Amniotic stem cell (primary cell): ENCODE results near the gene PATL2.
"Not testable (repeated sequence)": the region's sequence is repeated elsewhere in the genome, so short reads cannot be mapped to it uniquely, and the experiment has no call there.

Experiments used
- DNase-seq: peaks from one replicate; lab custom pipeline; 2025; lab: John Stamatoyannopoulos, UW

PATL2 gene

DNA sequence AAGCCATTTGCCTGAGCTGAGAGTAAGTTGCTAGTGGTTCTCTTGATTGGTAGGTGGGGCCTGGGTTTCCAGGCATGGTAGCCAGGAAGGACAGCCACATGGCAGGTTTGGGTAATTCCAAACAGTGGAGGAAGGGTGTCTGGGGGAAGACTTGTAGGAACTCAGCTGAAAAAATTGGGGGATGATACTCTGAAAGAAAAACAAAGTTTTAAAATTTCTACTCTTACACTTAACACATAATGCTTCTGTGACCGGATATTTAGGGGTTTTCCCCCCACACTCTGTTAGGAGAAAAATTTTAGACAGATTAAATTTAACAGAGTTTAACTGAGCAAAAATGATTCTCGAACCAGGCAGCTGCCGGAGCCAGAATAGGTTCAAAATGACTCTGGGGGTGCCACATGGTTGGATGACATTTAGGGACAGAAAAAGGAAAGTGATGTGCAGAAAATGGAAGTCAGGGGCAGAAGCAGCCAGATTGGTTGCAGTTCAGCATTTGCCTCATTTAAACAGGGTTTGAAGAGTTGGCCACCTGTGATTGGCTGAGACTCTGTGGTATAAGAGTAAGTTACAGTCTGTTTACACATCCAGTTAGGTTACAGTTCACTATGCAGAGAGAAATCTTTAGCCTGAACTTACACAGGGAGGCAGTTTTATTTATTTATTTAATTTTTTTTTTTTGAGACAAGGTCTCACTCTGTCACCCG is 8.3 kb upstream of the PATL2 start:
- no peak for DNase-seq

DNA sequence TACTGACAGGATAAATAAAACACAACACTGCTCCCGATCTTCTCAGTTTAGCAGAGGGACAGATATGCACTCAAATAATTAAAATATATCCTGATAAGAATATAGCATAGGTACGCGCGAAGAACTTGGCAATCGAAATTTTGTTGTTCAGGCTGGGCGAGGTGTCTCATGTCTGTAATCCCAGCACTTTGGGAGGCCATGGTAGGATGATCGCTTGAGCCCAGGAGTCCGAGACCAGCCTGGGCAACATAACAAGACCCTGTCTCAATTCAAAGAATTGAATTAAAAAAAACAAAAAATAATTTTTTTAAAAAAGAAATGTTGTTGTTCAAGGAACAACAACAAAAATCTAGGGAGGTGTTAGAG is 7.8 kb upstream of the PATL2 start:
- DNase-seq: no peak

DNA sequence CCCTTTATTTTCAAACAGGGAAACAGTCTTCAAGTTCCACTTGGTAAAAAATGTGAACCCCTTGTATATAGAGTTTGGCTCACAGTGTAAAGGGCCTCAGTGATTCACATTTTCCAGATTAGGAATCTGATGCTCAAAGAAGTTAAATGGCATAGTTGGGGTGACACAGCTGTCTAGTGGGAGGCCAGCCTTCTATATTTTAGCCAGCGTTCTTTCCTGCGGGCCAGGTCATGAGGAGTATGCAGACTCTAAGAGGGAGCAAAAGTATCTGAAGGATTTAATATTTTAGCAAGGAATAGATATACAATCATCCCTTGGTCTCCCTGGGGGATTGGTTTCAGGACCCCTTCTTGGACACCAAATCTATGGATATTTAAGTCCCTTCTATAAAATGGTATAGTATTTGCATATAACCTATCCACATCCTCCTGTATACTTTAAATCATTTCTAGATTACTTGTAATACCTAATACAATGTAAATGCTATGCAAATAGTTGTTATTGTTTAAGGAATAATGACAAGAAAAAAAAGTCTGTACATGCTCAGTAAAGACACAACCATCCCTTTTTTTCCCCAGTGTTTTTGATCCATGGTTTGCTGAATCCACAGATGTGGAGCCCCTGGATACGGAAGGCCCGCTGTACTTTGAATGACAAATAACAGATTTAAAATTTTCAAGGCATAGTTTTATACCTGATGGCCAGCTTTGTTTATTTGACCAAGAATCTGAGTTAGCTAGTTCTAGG is 7.2 kb upstream of the PATL2 start:
- no peak for DNase-seq

DNA sequence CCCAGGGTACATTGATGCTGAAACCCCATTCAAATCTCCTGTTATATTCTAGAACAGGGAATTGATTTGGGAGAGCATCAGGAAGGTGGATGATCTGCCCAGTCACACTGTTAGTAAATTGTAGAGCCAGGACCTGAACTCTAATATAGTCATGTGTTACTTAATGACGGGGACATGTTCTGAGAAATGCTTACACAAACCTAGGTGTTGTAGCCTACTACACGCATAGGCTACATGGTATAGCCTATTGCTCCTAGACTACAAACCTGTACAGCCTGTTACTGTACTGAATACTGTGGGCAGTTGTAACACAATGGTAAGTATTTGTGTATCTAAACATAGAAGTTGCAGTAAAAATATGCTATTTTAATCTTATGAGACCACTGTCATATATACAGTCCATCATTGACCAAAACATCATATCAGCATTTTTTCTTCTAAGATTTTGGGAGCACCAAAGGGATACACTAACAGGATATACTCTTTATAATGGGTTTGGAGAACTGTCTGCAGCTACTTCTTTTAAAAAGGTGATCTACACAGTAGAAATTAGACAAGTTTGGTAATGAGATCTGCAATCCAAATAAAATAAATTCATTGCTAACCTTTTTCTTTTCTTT is 6.0 kb upstream of the PATL2 start:
- no peak for DNase-seq

DNA sequence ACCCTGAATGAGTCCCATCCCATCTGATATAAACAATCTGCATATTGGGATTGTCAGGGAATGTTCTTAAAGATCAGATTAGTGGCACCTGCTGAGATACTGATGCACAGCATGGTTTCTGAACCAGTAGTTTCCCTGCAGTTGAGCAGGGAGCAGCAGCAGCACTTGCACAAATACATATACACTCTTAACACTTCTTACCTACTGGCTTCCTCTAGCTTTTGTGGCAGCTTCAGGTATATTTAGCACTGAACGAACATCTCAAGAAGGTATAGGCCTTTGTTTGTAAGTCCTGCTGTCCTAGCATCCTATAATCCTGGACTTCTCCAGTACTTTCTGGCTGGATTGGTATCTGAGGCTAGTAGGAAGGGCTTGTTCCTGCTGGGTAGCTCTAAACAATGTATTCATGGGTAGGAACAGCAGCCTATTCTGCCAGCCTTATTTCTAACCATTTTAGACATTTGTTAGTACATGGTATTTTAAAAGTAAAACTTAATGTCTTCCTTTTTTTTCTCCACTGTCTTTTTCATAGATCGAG is 4.7 kb upstream of the PATL2 start:
- DNase-seq: no peak

DNA sequence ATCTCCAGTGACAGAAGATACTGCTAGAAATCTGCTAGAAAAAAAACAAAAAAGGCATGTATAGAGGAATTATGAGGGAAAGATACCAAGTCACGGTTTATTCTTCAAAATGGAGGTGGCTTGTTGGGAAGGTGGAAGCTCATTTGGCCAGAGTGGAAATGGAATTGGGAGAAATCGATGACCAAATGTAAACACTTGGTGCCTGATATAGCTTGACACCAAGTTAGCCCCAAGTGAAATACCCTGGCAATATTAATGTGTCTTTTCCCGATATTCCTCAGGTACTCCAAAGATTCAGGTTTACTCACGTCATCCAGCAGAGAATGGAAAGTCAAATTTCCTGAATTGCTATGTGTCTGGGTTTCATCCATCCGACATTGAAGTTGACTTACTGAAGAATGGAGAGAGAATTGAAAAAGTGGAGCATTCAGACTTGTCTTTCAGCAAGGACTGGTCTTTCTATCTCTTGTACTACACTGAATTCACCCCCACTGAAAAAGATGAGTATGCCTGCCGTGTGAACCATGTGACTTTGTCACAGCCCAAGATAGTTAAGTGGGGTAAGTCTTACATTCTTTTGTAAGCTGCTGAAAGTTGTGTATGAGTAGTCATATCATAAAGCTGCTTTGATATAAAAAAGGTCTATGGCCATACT is 4.1 kb upstream of the PATL2 start:
- DNase-seq: no peak

DNA sequence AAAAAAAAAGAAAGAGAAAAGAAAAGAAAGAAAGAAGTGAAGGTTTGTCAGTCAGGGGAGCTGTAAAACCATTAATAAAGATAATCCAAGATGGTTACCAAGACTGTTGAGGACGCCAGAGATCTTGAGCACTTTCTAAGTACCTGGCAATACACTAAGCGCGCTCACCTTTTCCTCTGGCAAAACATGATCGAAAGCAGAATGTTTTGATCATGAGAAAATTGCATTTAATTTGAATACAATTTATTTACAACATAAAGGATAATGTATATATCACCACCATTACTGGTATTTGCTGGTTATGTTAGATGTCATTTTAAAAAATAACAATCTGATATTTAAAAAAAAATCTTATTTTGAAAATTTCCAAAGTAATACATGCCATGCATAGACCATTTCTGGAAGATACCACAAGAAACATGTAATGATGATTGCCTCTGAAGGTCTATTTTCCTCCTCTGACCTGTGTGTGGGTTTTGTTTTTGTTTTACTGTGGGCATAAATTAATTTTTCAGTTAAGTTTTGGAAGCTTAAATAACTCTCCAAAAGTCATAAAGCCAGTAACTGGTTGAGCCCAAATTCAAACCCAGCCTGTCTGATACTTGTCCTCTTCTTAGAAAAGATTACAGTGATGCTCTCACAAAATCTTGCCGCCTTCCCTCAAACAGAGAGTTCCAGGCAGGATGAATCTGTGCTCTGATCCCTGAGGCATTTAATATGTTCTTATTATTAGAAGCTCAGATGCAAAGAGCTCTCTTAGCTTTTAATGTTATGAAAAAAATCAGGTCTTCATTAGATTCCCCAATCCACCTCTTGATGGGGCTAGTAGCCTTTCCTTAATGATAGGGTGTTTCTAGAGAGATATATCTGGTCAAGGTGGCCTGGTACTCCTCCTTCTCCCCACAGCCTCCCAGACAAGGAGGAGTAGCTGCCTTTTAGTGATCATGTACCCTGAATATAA is 2.2 kb upstream of the PATL2 start:
- DNase-seq: peak; percentile 4

DNA sequence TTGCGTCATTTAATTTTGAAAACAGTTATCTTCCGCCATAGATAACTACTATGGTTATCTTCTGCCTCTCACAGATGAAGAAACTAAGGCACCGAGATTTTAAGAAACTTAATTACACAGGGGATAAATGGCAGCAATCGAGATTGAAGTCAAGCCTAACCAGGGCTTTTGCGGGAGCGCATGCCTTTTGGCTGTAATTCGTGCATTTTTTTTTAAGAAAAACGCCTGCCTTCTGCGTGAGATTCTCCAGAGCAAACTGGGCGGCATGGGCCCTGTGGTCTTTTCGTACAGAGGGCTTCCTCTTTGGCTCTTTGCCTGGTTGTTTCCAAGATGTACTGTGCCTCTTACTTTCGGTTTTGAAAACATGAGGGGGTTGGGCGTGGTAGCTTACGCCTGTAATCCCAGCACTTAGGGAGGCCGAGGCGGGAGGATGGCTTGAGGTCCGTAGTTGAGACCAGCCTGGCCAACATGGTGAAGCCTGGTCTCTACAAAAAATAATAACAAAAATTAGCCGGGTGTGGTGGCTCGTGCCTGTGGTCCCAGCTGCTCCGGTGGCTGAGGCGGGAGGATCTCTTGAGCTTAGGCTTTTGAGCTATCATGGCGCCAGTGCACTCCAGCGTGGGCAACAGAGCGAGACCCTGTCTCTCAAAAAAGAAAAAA is 1.4 kb upstream of the PATL2 start:
- peak; percentile 30 for DNase-seq

DNA sequence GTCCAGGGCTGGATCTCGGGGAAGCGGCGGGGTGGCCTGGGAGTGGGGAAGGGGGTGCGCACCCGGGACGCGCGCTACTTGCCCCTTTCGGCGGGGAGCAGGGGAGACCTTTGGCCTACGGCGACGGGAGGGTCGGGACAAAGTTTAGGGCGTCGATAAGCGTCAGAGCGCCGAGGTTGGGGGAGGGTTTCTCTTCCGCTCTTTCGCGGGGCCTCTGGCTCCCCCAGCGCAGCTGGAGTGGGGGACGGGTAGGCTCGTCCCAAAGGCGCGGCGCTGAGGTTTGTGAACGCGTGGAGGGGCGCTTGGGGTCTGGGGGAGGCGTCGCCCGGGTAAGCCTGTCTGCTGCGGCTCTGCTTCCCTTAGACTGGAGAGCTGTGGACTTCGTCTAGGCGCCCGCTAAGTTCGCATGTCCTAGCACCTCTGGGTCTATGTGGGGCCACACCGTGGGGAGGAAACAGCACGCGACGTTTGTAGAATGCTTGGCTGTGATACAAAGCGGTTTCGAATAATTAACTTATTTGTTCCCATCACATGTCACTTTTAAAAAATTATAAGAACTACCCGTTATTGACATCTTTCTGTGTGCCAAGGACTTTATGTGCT is 721 bp upstream of the PATL2 start:
- DNase-seq: peak; percentile 24

DNA sequence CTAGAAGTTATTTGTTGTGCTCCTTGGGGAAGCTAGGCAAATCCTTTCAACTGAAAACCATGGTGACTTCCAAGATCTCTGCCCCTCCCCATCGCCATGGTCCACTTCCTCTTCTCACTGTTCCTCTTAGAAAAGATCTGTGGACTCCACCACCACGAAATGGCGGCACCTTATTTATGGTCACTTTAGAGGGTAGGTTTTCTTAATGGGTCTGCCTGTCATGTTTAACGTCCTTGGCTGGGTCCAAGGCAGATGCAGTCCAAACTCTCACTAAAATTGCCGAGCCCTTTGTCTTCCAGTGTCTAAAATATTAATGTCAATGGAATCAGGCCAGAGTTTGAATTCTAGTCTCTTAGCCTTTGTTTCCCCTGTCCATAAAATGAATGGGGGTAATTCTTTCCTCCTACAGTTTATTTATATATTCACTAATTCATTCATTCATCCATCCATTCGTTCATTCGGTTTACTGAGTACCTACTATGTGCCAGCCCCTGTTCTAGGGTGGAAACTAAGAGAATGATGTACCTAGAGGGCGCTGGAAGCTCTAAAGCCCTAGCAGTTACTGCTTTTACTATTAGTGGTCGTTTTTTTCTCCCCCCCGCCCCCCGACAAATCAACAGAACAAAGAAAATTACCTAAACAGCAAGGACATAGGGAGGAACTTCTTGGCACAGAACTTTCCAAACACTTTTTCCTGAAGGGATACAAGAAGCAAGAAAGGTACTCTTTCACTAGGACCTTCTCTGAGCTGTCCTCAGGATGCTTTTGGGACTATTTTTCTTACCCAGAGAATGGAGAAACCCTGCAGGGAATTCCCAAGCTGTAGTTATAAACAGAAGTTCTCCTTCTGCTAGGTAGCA is 657 bp downstream of the PATL2 start:
- no peak for DNase-seq

DNA sequence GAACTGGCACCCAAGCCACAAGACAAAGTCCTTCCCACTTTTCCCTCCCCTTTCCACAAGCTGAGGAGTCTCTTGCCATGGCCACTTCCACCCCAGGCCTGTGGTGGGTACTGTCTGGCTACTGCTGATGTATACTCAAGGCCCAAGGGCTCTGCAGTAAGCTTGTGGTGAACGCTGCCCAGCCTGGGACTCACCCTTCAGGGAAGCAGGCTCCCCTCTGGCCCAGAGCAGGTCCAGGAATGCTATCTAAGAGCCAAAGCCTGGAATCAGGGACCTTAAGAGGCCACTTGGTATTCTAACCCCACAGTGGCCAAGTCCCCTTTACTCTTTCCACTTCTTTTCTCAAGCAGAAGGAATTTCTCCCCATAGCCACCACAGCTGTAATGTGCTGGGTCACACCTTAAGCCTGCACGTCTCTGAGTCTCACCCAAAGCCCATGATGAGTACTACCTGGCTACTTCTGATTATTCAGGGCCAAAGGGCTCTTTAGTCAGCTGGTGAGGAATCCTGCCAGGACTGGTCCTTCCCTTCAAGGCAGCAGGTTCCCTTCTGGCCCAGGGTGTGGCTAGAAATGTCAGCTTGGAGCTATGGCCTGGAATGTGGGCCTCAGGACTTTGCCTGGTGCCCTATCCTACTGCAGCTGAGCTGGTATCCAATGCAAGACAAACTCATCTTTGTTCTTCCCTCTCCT is 4.0 kb downstream of the PATL2 start:
- no peak for DNase-seq

DNA sequence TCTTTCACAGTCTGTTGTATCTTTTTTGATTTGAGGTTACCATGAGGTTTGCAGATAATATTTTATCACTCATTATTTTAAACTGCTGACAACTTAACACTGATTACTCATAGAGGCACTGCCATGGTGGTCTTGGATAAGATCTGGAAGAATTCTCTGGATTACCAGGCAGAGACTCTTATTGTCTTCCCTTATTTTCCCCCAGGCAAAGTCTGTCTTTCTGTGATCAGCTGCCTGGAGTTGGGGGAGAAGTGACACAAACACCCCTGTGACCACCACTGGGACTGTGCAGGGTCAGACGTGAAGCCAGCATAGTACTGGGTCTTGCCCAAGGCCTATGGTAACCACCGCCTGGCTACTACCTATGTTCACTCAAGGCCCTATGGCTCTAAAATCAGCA is 4.7 kb downstream of the PATL2 start:
- DNase-seq: no peak

DNA sequence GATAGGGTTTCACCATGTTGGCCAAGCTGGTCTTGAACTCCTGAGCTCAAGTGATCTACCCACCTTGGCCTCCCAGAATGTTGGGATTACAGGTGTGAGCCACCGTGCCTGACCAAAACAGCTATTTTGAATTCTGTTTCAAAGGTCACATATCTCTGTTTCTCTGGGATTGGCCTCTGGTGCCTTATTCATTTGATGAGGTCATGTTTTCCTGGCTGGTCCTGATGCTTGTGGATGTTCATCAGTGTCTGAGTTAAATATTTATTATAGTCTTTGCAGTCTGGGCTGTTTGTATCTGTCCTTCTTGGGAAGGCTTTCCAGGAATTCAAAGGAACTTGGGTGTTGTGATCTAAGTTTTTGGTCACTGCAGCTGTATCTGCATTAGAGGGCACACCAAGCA is 5.1 kb downstream of the PATL2 start:
- no peak for DNase-seq

DNA sequence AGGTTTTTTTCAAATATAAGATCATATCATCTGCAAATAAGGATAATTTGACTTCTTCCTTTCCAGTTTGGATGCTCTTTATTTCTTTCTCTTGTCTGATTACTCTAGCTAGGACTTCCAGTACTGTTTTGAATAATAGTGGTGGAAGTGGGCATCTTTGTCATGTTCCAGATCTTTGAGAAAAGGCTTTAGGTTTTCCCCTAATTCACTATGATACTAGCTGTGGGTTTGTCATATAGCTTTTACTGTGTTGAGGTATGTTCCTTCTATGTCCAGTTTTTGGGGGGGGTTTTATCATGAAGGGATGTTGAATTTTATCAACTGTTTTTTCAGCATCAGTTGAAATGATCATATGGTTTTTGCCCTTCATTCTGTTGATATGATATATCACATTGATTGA is 10.4 kb downstream of the PATL2 start:
- DNase-seq: not testable (repeated sequence)

DNA sequence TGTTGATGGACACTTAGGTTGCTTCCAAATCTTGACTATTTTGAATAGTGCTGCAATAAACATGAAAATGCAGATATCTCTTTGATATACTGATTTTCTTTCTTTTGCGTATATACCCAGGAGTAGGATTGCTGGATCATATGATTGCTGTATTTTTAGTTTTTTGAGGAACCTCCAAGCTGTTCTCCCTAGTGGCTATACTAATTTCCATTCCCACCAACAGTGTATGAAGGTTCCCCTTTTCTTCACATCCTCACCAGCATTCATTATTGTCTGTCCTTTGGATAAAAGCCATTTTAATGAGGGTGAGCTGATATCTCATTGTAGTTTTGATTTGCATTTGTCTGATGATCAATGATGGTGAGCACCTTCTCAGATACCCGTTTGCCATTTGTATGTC is 12.5 kb downstream of the PATL2 start:
- no peak for DNase-seq

DNA sequence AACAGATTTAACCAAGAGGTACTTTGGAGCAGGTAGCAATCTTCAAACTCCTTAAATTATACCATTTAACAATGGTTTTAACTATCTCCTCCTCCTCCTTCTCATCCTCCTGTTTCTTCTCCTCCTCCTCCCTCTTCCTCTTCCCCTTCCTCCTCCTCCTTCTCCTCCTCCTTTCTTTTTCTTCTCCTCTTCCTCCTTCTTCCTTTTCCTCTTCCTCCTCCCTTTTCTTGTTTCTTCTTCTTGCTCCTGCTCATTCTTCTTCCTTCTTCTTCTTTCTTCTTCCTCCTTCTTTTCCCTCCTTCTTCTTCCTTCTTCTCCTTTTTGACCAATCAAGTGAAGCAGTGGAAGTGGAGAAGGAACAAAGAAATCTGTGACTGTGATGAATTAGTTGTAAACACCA is 14.1 kb downstream of the PATL2 start:
- DNase-seq: no peak

DNA sequence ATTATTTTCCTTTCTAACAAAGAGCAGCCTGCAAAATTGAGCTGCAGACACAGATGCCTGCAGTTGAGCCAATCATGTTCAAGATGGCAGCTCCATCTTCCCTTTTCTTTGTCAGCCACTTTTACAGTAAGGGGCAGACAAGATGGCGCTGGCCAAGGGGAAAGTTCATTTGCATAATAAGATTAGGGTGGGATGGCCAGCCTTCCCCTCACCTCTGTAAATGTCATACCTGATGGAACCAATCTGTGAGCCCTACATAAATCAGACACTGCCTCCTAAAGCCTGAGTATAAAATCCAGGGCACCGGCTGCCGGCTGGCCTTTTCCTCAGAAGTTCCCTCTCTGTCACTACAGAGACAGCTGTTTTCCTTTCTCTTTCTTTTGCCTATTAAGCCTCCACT is 15.8 kb downstream of the PATL2 start:
- DNase-seq: no peak

DNA sequence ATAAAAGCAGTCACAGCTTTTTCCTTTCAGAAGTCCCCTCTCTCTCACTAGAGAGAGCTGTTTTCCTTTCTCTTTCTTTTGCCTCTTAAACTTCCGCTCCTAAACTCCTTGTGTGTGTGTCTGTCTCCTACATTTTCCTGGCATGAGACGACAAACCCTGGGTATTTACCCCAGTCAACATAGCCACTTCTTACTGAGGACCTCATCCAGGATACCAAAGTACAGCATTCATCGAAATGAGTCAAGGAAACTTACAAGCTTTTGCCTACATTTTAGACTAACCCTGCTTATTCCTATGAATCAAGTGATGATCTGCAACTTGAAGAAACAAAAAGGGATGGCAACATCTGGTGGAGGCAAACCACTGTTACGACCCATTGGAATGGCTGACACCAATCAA is 16.7 kb downstream of the PATL2 start:
- DNase-seq: no peak

DNA sequence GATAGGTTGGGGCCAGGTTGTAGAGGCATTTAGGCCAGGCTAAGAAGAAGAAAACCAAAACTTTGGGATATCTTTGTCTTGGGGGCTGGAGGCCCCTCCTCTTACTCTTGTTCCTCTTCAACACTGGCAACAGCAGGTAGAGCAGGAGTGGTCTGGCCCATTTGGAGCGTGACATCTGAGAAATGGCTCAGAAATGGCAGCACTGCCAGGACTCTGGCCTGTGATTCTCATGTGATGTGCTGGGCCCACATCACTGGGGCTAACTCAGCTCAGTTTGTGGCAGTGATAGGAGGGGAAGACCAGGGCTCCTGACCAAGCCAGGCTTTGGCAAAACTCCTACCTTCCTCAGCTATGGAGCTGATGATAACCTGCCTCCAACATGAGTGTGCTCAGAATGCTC is 18.5 kb downstream of the PATL2 start:
- no peak for DNase-seq
